Astrocyte of the spinal cord (primary cell): ENCODE results near the gene GTSF1L.

Experiments used
- DNase-seq: peaks from one replicate; pipeline ENCODE4 v3.0.0; 2011; ENCODE audit warnings: low read depth, low spot score
- H3K4me3 ChIP-seq: 2 replicates; pipeline ENCODE4 v1.5.1; 2011; ENCODE audit warnings: low read depth, mild to moderate bottlenecking, low read length, moderate library complexity
- CTCF ChIP-seq: IDR thresholded peaks from 2 replicates; pipeline ENCODE4 v1.5.1; 2012; ENCODE audit warnings: low read depth, mild to moderate bottlenecking, low read length, inconsistent platforms
- in situ Hi-C: cut with HindIII; loops from 2 replicates; pipeline ENCODE4 v1.10.0; 2017; ENCODE audit warnings: low sequenced_read_pairs

Gene GTSF1L

GRCh38 chr20:43721097-43721428 lies 5.7 kb downstream of the GTSF1L start:
- TF ChIP-seq CTCF: no peak
- no peak overlapping the region for H3K4me3 ChIP-seq
- in situ Hi-C loops: no loop called here
- no peak for DNase-seq

GRCh38 chr20:43720007-43720406 lies 6.8 kb downstream of the GTSF1L start:
- no peak for DNase-seq
- TF ChIP-seq CTCF: no peak
- in situ Hi-C loops: no loop called here
- no peak overlapping the region for H3K4me3 ChIP-seq

- H3K4me3 ChIP-seq: no peak overlapping the region
- in situ Hi-C loops: no loop called here
- no peak for DNase-seq
- TF ChIP-seq CTCF: no peak
Measured at GRCh38 chr20:43717616-43717995, 9.2 kb downstream of the GTSF1L start.

GRCh38 chr20:43716757-43717615 lies 9.8 kb downstream of the GTSF1L start:
- no peak for DNase-seq
- in situ Hi-C loops: no loop called here
- no peak overlapping the region for H3K4me3 ChIP-seq
- TF ChIP-seq CTCF: no peak

GRCh38 chr20:43716123-43716522 lies 10.7 kb downstream of the GTSF1L start:
- no peak for TF ChIP-seq CTCF
- no peak for DNase-seq
- H3K4me3 ChIP-seq: no peak overlapping the region
- in situ Hi-C loops: no loop called here

- no peak for DNase-seq
- in situ Hi-C loops: no loop called here
- no peak for TF ChIP-seq CTCF
- no peak overlapping the region for H3K4me3 ChIP-seq
Measured at GRCh38 chr20:43715511-43715910, 11.3 kb downstream of the GTSF1L start.
